HL-60 (cell line): ENCODE data around the gene ZBTB3.

Source experiments
- DNase-seq, 2 experiments: peaks; one replicate each; pipeline ENCODE4 v3.0.0-alpha.2; 2010 to 2020; ENCODE audit warnings: low read depth in 1 of 2, low spot score in 1 of 2
- H3K27ac ChIP-seq: fragments of 250-450 bp; sonication (Bioruptor Pico); replicated peaks from 2 replicates; pipeline ENCODE4 v1.5.1; 2020; ENCODE audit warnings: mild to moderate bottlenecking, moderate library complexity
- H3K27me3 ChIP-seq: fragments of 250-450 bp; sonication (Bioruptor Pico); 2 replicates; pipeline ENCODE4 v1.5.1; 2021; ENCODE audit warnings: mild to moderate bottlenecking, moderate library complexity; ENCODE audit not compliant: insufficient read depth, poor library complexity, severe bottlenecking
- H3K4me3 ChIP-seq: replicated peaks from 2 replicates; pipeline ENCODE4 v1.5.1; 2011; ENCODE audit warnings: mild to moderate bottlenecking, control low read depth, low read length; ENCODE audit not compliant: insufficient read depth
- CTCF ChIP-seq: IDR thresholded peaks from one replicate; pipeline ENCODE4 v1.5.1; 2011; ENCODE audit warnings: low read length, control low read depth, inconsistent platforms; ENCODE audit not compliant: insufficient read depth
- GABPA ChIP-seq: IDR thresholded peaks from 2 replicates; pipeline ENCODE4 v1.6.1; 2012; ENCODE audit warnings: low read depth
- POLR2AphosphoS5 ChIP-seq: IDR thresholded peaks from 2 replicates; pipeline ENCODE4 v1.6.1; 2012; ENCODE audit warnings: low read depth
- REST ChIP-seq: IDR thresholded peaks from 2 replicates; pipeline ENCODE4 v1.6.1; 2012; ENCODE audit warnings: low read depth; ENCODE audit not compliant: insufficient replicate concordance
- SPI1 ChIP-seq: IDR thresholded peaks from 2 replicates; pipeline ENCODE4 v1.6.1; 2012; ENCODE audit warnings: low read depth, mild to moderate bottlenecking, borderline replicate concordance

The ZBTB3 gene

GRCh38 chr11:62791501-62792201, 37.7 kb upstream of the ZBTB3 start, which contains the start of gene TMEM223:
Gene TMEM223, minus strand, starts transcription at chr11:62792006. Its CDS starts 12 bp downstream, at chr11:62791994.
- Histone ChIP-seq H3K27me3 (no peaks in the 10 kb centered on the region), H3K27ac (peak within 1 kb of the TSS; percentile 87), H3K4me3 (peak within 1 kb of the TSS; percentile 97)
- peak in 1 of 2 experiments; percentile 88 for DNase-seq
- peak; percentile 50 for TF ChIP-seq REST
- no peak for TF ChIP-seq CTCF
- TF ChIP-seq SPI1: no peak
- peak; percentile 82 for TF ChIP-seq GABPA
- peak; percentile 96 for TF ChIP-seq POLR2AphosphoS5

GRCh38 chr11:62789576-62789975, 35.6 kb upstream of the ZBTB3 start:
- no peak for DNase-seq
- H3K27ac ChIP-seq: no peak overlapping the region
- no peak overlapping the region for H3K4me3 ChIP-seq
- no peak for TF ChIP-seq GABPA
- TF ChIP-seq CTCF: no peak
- H3K27me3 ChIP-seq: no peaks in the 10 kb centered on the region

- no peak overlapping the region for H3K4me3 ChIP-seq
- DNase-seq: no peak
- H3K27me3 ChIP-seq: no peaks in the 10 kb centered on the region
- H3K27ac ChIP-seq: no peak overlapping the region
- peak; percentile 27; the same call in 1 of the 2 replicates for TF ChIP-seq POLR2AphosphoS5
- no peak for TF ChIP-seq SPI1
Measured at GRCh38 chr11:62788991-62789390, 35.0 kb upstream of the ZBTB3 start.

GRCh38 chr11:62787005-62787759, 33.2 kb upstream of the ZBTB3 start, which contains the start of gene TMEM179B:
Gene TMEM179B, plus strand, starts transcription at chr11:62787402. Its CDS starts 30 bp downstream, at chr11:62787432.
- H3K4me3 ChIP-seq: peak within 1 kb of the TSS; percentile 95
- TF ChIP-seq GABPA (peak; percentile 87), CTCF (peak; percentile 63), REST (no peak), POLR2AphosphoS5 (peak; percentile 99), SPI1 (no peak)
- no peaks in the 10 kb centered on the region for H3K27me3 ChIP-seq
- DNase-seq: peak; percentile 94 to 99
- peak within 1 kb of the TSS; percentile 83 for H3K27ac ChIP-seq
